IPS DF 19.7 (cell line): ENCODE measurements around the gene ANKRD16.
"Not testable (repeated sequence)": the region's sequence is repeated elsewhere in the genome, so short reads cannot be mapped to it uniquely, and the experiment has no call there.

Source experiments
- DNase-seq: peaks from one replicate; pipeline ENCODE4 v3.0.0-alpha.2; 2013; ENCODE audit warnings: low read depth, low spot score

The ANKRD16 gene

GRCh38 chr10:5903563-5903962, 13.9 kb upstream of the ANKRD16 start:
- DNase-seq, result no peak

- DNase-seq, result no peak
These were observed 13.0 kb upstream of the ANKRD16 start for GRCh38 chr10:5902511-5903274.

GRCh38 chr10:5900247-5900646, 10.6 kb upstream of the ANKRD16 start:
- DNase-seq, result no peak

- no peak for DNase-seq
These were observed 8.5 kb upstream of the ANKRD16 start for GRCh38 chr10:5898163-5898562.

GRCh38 chr10:5897504-5897903, 7.8 kb upstream of the ANKRD16 start:
- DNase-seq, result no peak

- no peak for DNase-seq
These were observed 7.3 kb upstream of the ANKRD16 start for GRCh38 chr10:5897053-5897340.

GRCh38 chr10:5896208-5897052, 6.7 kb upstream of the ANKRD16 start:
- no peak for DNase-seq

GRCh38 chr10:5895804-5896203, 6.1 kb upstream of the ANKRD16 start:
- no peak for DNase-seq

GRCh38 chr10:5895365-5895764, 5.7 kb upstream of the ANKRD16 start:
- DNase-seq, result no peak

GRCh38 chr10:5894873-5895272, 5.2 kb upstream of the ANKRD16 start:
- no peak for DNase-seq

GRCh38 chr10:5894403-5894802, 4.7 kb upstream of the ANKRD16 start:
- DNase-seq, result no peak

GRCh38 chr10:5893321-5893720, 3.6 kb upstream of the ANKRD16 start:
- no peak for DNase-seq

GRCh38 chr10:5892007-5892406, 2.3 kb upstream of the ANKRD16 start:
- no peak for DNase-seq

- no peak for DNase-seq
These were observed 1.3 kb upstream of the ANKRD16 start for GRCh38 chr10:5891009-5891408.

GRCh38 chr10:5890452-5890915, 791 bp upstream of the ANKRD16 start:
- no peak for DNase-seq

- no peak for DNase-seq
These were observed 660 bp downstream of the ANKRD16 start for GRCh38 chr10:5888843-5889623.

- DNase-seq, result no peak
These were observed 1.3 kb downstream of the ANKRD16 start for GRCh38 chr10:5888351-5888750.

GRCh38 chr10:5887641-5888040, 2.1 kb downstream of the ANKRD16 start:
- DNase-seq, result no peak

GRCh38 chr10:5887029-5887428, 2.7 kb downstream of the ANKRD16 start:
- DNase-seq, result no peak

GRCh38 chr10:5885619-5886018, 4.1 kb downstream of the ANKRD16 start:
- DNase-seq, result no peak

GRCh38 chr10:5882961-5883360, 6.7 kb downstream of the ANKRD16 start:
- no peak for DNase-seq

GRCh38 chr10:5877041-5877440, 12.7 kb downstream of the ANKRD16 start:
- not testable (repeated sequence) for DNase-seq
